Skin of body (tissue), 3 donors: ENCODE results near the gene WASL. TPM values are rescaled to one million over a fixed set of nuclear protein-coding genes. Genes with fewer than 3 reads are reported as not detected.

ENCODE experiments used
- DNase-seq: peaks from one replicate; lab custom pipeline; 2025; lab: John Stamatoyannopoulos, UW
- small RNA-seq: library from RNA; depleted of rRNA; stranded (forward); fragments of <200 nt; gene quantifications from one replicate; pipeline ENCODE3, GENCODE V24; 2014; ENCODE audit warnings: low replicate concordance
- total RNA-seq: library from RNA; depleted of rRNA; stranded (reverse); fragments of >200 nt; gene quantifications from one replicate; pipeline ENCODE4 v1.2.3, GENCODE V29; 2014

Gene WASL
- total RNA-seq, 1 donor from 2014 or later, result 26.1 TPM

DNA sequence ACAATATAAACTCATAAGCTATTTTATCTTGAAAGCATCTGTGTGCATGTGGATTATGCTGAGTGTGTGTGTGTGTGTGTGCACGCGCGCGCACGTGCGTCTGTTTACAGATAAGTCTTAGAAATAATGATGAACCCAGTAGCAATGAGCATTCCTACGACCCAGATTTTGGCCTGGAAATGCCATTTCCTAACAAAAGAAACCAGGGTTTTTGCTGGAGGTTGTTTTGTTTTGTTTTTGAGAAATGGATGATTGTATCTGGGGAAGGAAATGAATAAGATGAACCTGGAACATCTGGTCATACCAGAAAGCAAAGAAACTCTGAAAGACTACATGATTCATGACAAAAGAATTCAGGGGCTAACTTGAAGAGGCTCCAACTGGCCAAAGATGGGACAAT lies 115.2 kb downstream of the WASL start:
- no peak for DNase-seq

DNA sequence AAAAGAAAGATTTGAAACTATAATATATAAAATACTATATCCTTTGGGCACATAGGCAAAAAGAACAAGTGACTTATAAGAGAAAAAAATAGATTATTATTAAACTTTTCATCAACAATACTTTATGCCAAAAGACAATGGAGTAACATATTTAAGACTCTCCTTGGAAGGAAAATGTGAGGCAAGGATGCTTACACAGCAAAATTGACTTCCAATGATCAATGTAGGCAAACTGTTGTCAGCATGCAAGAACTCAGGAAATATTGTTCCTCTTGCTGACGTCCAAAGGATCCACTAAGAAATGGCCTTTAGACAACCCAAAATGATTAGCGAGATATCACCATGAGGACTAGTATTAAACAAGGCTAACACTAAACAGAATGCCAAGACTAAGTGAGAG lies 116.0 kb downstream of the WASL start:
- no peak for DNase-seq

Small RNA genes lying within 50 kb of the gene (small RNA-seq; reads per million reads assigned to genes)
- gene RNU6-11P, result not detected

Other genes starting within 250 kb of the WASL start
- gene IQUB, start 214.4 kb downstream of the WASL start, total RNA-seq, result 0.49 TPM
- gene NDUFA5, start 191.2 kb downstream of the WASL start, total RNA-seq, result 64.8 TPM
- 0.59 TPM for gene ASB15, start 147.2 kb downstream of the WASL start, total RNA-seq
- 16.2 TPM for gene LMOD2, start 93.1 kb downstream of the WASL start, total RNA-seq
- gene HYAL4, start 96.2 kb upstream of the WASL start, total RNA-seq, result not detected
- gene SPAM1, start 176.2 kb upstream of the WASL start, total RNA-seq, result not detected